Measurements from ENCODE around the gene DQX1. TPM values are rescaled to one million over a fixed set of nuclear protein-coding genes. Genes with fewer than 3 reads are reported as not detected.

DQX1 gene
- polyA plus RNA-seq, 2 donors, result 3.4 to 7.3 TPM

GRCh38 chr2:74526649-74527230 lies 709 bp upstream of the DQX1 start:
- Histone ChIP-seq H3K27me3 (ENCODE audit: control insufficient read depth in 1 of 2, insufficient read depth in 2 of 2, low read length in 2 of 2) (no peaks in the 10 kb centered on the region), H3K27ac (ENCODE audit: low read depth in 2 of 2, low read length in 1 of 2) (peak overlapping the region in 1 of 2 donors; percentile 45), H3K4me1 (ENCODE audit: control insufficient read depth in 2 of 2, insufficient read depth in 2 of 2, low read length in 1 of 2) (peaks cover 4 to 12% of the 10 kb centered on the region in 2 donors), H3K4me3 (ENCODE audit: low read depth in 1 of 2, low read length in 2 of 2) (no peak overlapping the region), H3K36me3 (ENCODE audit: control insufficient read depth in 2 of 2, insufficient read depth in 2 of 2, low read length in 1 of 2) (peaks cover 7 to 11% of the 10 kb centered on the region in 2 donors), H3K9me3 (ENCODE audit: control insufficient read depth in 2 of 2, insufficient read depth in 1 of 2, low read depth in 1 of 2, low read length in 1 of 2) (no peaks in the 10 kb centered on the region)
- 95 to 98% methylated on average over 11 of the region's 11 CpGs for WGBS, 2 donors

GRCh38 chr2:74524955-74525716 lies 895 bp downstream of the DQX1 start:
- H3K4me3 ChIP-seq (ENCODE audit: low read depth in 1 of 2, low read length in 2 of 2), result no peak overlapping the region
- H3K27me3 ChIP-seq (ENCODE audit: control insufficient read depth in 1 of 2, insufficient read depth in 2 of 2, low read length in 2 of 2), result no peaks in the 10 kb centered on the region
- peaks cover 7 to 11% of the 10 kb centered on the region in 2 donors for H3K36me3 ChIP-seq (ENCODE audit: control insufficient read depth in 2 of 2, insufficient read depth in 2 of 2, low read length in 1 of 2)
- H3K27ac ChIP-seq (ENCODE audit: low read depth in 2 of 2, low read length in 1 of 2), result no peak overlapping the region
- H3K4me1 ChIP-seq (ENCODE audit: control insufficient read depth in 2 of 2, insufficient read depth in 2 of 2, low read length in 1 of 2), result peaks cover 4 to 8% of the 10 kb centered on the region in 2 donors
- 93 to 95% methylated on average over 10 of the region's 10 CpGs for WGBS, 2 donors
- H3K9me3 ChIP-seq (ENCODE audit: control insufficient read depth in 2 of 2, insufficient read depth in 1 of 2, low read depth in 1 of 2, low read length in 1 of 2), result no peaks in the 10 kb centered on the region

- H3K9me3 ChIP-seq (ENCODE audit: control insufficient read depth in 2 of 2, insufficient read depth in 1 of 2, low read depth in 1 of 2, low read length in 1 of 2), result no peaks in the 10 kb centered on the region
- peaks cover 4 to 8% of the 10 kb centered on the region in 2 donors for H3K4me1 ChIP-seq (ENCODE audit: control insufficient read depth in 2 of 2, insufficient read depth in 2 of 2, low read length in 1 of 2)
- WGBS, 2 donors, result 79 to 82% methylated on average over 9 of the region's 9 CpGs
- H3K36me3 ChIP-seq (ENCODE audit: control insufficient read depth in 2 of 2, insufficient read depth in 2 of 2, low read length in 1 of 2), result peaks cover 7 to 11% of the 10 kb centered on the region in 2 donors
- H3K4me3 ChIP-seq (ENCODE audit: low read depth in 1 of 2, low read length in 2 of 2), result no peak overlapping the region
- H3K27me3 ChIP-seq (ENCODE audit: control insufficient read depth in 1 of 2, insufficient read depth in 2 of 2, low read length in 2 of 2), result no peaks in the 10 kb centered on the region
- no peak overlapping the region for H3K27ac ChIP-seq (ENCODE audit: low read depth in 2 of 2, low read length in 1 of 2)
These were observed 2.0 kb downstream of the DQX1 start for GRCh38 chr2:74524005-74524404.

GRCh38 chr2:74522516-74522915 lies 3.5 kb downstream of the DQX1 start:
- Histone ChIP-seq H3K27ac (ENCODE audit: low read depth in 2 of 2, low read length in 1 of 2) (no peak overlapping the region), H3K9me3 (ENCODE audit: control insufficient read depth in 2 of 2, insufficient read depth in 1 of 2, low read depth in 1 of 2, low read length in 1 of 2) (no peaks in the 10 kb centered on the region), H3K4me1 (ENCODE audit: control insufficient read depth in 2 of 2, insufficient read depth in 2 of 2, low read length in 1 of 2) (no peaks in the 10 kb centered on the region), H3K27me3 (ENCODE audit: control insufficient read depth in 1 of 2, insufficient read depth in 2 of 2, low read length in 2 of 2) (no peaks in the 10 kb centered on the region), H3K36me3 (ENCODE audit: control insufficient read depth in 2 of 2, insufficient read depth in 2 of 2, low read length in 1 of 2) (peaks cover 7 to 8% of the 10 kb centered on the region in 2 donors), H3K4me3 (ENCODE audit: low read depth in 1 of 2, low read length in 2 of 2) (no peak overlapping the region)
- WGBS, 2 donors, result 74 to 83% methylated on average over 3 of the region's 3 CpGs

- H3K27me3 ChIP-seq (ENCODE audit: control insufficient read depth in 1 of 2, insufficient read depth in 2 of 2, low read length in 2 of 2), result peaks cover 4 to 34% of the 10 kb centered on the region in 2 donors
- peaks cover 18 to 20% of the 10 kb centered on the region in 2 donors for H3K4me1 ChIP-seq (ENCODE audit: control insufficient read depth in 2 of 2, insufficient read depth in 2 of 2, low read length in 1 of 2)
- no peak overlapping the region for H3K27ac ChIP-seq (ENCODE audit: low read depth in 2 of 2, low read length in 1 of 2)
- peak overlapping the region in 1 of 2 donors; percentile 20 for H3K4me3 ChIP-seq (ENCODE audit: low read depth in 1 of 2, low read length in 2 of 2)
- no peaks in the 10 kb centered on the region for H3K36me3 ChIP-seq (ENCODE audit: control insufficient read depth in 2 of 2, insufficient read depth in 2 of 2, low read length in 1 of 2)
- peaks cover 0 to 8% of the 10 kb centered on the region in 2 donors for H3K9me3 ChIP-seq (ENCODE audit: control insufficient read depth in 2 of 2, insufficient read depth in 1 of 2, low read depth in 1 of 2, low read length in 1 of 2)
- WGBS, 2 donors, result 62 to 67% methylated on average over 13 of the region's 13 CpGs
These were observed 9.4 kb downstream of the DQX1 start for GRCh38 chr2:74516650-74517049.

GRCh38 chr2:74515981-74516633 lies 9.9 kb downstream of the DQX1 start:
- Histone ChIP-seq H3K27me3 (ENCODE audit: control insufficient read depth in 1 of 2, insufficient read depth in 2 of 2, low read length in 2 of 2) (peaks cover 4 to 34% of the 10 kb centered on the region in 2 donors), H3K9me3 (ENCODE audit: control insufficient read depth in 2 of 2, insufficient read depth in 1 of 2, low read depth in 1 of 2, low read length in 1 of 2) (peaks cover 0 to 8% of the 10 kb centered on the region in 2 donors), H3K36me3 (ENCODE audit: control insufficient read depth in 2 of 2, insufficient read depth in 2 of 2, low read length in 1 of 2) (no peaks in the 10 kb centered on the region), H3K4me1 (ENCODE audit: control insufficient read depth in 2 of 2, insufficient read depth in 2 of 2, low read length in 1 of 2) (peaks cover 18 to 20% of the 10 kb centered on the region in 2 donors), H3K27ac (ENCODE audit: low read depth in 2 of 2, low read length in 1 of 2) (no peak overlapping the region), H3K4me3 (ENCODE audit: low read depth in 1 of 2, low read length in 2 of 2) (peak overlapping the region; percentile 20 to 24)
- 7 to 11% methylated on average over 70 to 72 of the region's 72 CpGs for WGBS, 2 donors

GRCh38 chr2:74515271-74515980 lies 10.6 kb downstream of the DQX1 start:
- peak overlapping the region; percentile 13 to 20 for H3K4me3 ChIP-seq (ENCODE audit: low read depth in 1 of 2, low read length in 2 of 2)
- peaks cover 0 to 8% of the 10 kb centered on the region in 2 donors for H3K9me3 ChIP-seq (ENCODE audit: control insufficient read depth in 2 of 2, insufficient read depth in 1 of 2, low read depth in 1 of 2, low read length in 1 of 2)
- WGBS, 2 donors, result 6 to 7% methylated on average over 59 to 60 of the region's 60 CpGs
- H3K36me3 ChIP-seq (ENCODE audit: control insufficient read depth in 2 of 2, insufficient read depth in 2 of 2, low read length in 1 of 2), result no peaks in the 10 kb centered on the region
- peaks cover 4 to 34% of the 10 kb centered on the region in 2 donors for H3K27me3 ChIP-seq (ENCODE audit: control insufficient read depth in 1 of 2, insufficient read depth in 2 of 2, low read length in 2 of 2)
- H3K4me1 ChIP-seq (ENCODE audit: control insufficient read depth in 2 of 2, insufficient read depth in 2 of 2, low read length in 1 of 2), result peaks cover 18 to 20% of the 10 kb centered on the region in 2 donors
- no peak overlapping the region for H3K27ac ChIP-seq (ENCODE audit: low read depth in 2 of 2, low read length in 1 of 2)

GRCh38 chr2:74514368-74515270 lies 11.4 kb downstream of the DQX1 start, which contains the start of gene TLX2:
Gene TLX2 (plus strand): TSS chr2:74514450. CDS start chr2:74514807, 357 bp downstream.
- no peak within 1 kb of the TSS for H3K27ac ChIP-seq (ENCODE audit: low read depth in 2 of 2, low read length in 1 of 2)
- 4% methylated on average over 69 to 82 of the region's 82 CpGs for WGBS, 2 donors
- H3K9me3 ChIP-seq (ENCODE audit: control insufficient read depth in 2 of 2, insufficient read depth in 1 of 2, low read depth in 1 of 2, low read length in 1 of 2), result peaks cover 0 to 8% of the 10 kb centered on the region in 2 donors
- H3K4me3 ChIP-seq (ENCODE audit: low read depth in 1 of 2, low read length in 2 of 2), result no peak within 1 kb of the TSS
- H3K27me3 ChIP-seq (ENCODE audit: control insufficient read depth in 1 of 2, insufficient read depth in 2 of 2, low read length in 2 of 2), result peaks cover 4 to 34% of the 10 kb centered on the region in 2 donors
- H3K4me1 ChIP-seq (ENCODE audit: control insufficient read depth in 2 of 2, insufficient read depth in 2 of 2, low read length in 1 of 2), result peaks cover 18 to 20% of the 10 kb centered on the region in 2 donors
- no peaks in the 10 kb centered on the region for H3K36me3 ChIP-seq (ENCODE audit: control insufficient read depth in 2 of 2, insufficient read depth in 2 of 2, low read length in 1 of 2)
